NCI-H1048 (cell line): ENCODE data around the gene RMI2.
"Not testable (repeated sequence)": the region's sequence is repeated elsewhere in the genome, so short reads cannot be mapped to it uniquely, and the experiment has no call there.

Experiments used
- DNase-seq: peaks from one replicate; lab custom pipeline; 2025; lab: John Stamatoyannopoulos, UW

Gene RMI2

GRCh38 chr16:11354733-11355574 lies 9.7 kb downstream of the RMI2 start:
- no peak for DNase-seq

GRCh38 chr16:11355862-11356261 lies 10.6 kb downstream of the RMI2 start:
- no peak for DNase-seq

GRCh38 chr16:11356573-11357331 lies 11.5 kb downstream of the RMI2 start:
- no peak for DNase-seq

GRCh38 chr16:11358531-11358930 lies 13.3 kb downstream of the RMI2 start:
- no peak for DNase-seq

GRCh38 chr16:11359370-11359769 lies 14.1 kb downstream of the RMI2 start:
- DNase-seq: no peak

- DNase-seq: no peak
These were observed 15.5 kb downstream of the RMI2 start for GRCh38 chr16:11360641-11361373.

GRCh38 chr16:11361701-11362451 lies 16.6 kb downstream of the RMI2 start:
- DNase-seq: no peak

- no peak for DNase-seq
These were observed 18.6 kb downstream of the RMI2 start for GRCh38 chr16:11363927-11364258.

- no peak for DNase-seq
These were observed 22.2 kb downstream of the RMI2 start for GRCh38 chr16:11367483-11367906.

- no peak for DNase-seq
These were observed 25.0 kb downstream of the RMI2 start for GRCh38 chr16:11370084-11370931.

GRCh38 chr16:11370932-11371279 lies 25.6 kb downstream of the RMI2 start:
- DNase-seq: not testable (repeated sequence)

- no peak for DNase-seq
These were observed 27.0 kb downstream of the RMI2 start for GRCh38 chr16:11372073-11372828.

GRCh38 chr16:11372829-11373306 lies 27.6 kb downstream of the RMI2 start:
- no peak for DNase-seq

GRCh38 chr16:11374255-11374654 lies 29.0 kb downstream of the RMI2 start:
- no peak for DNase-seq

- DNase-seq: no peak
These were observed 31.9 kb downstream of the RMI2 start for GRCh38 chr16:11377154-11377553.

GRCh38 chr16:11378951-11379350 lies 33.7 kb downstream of the RMI2 start:
- not testable (repeated sequence) for DNase-seq

GRCh38 chr16:11379420-11379819 lies 34.2 kb downstream of the RMI2 start:
- no peak for DNase-seq

GRCh38 chr16:11380836-11381235 lies 35.6 kb downstream of the RMI2 start:
- DNase-seq: no peak

GRCh38 chr16:11383481-11384183 lies 38.4 kb downstream of the RMI2 start:
- DNase-seq: no peak
